Endothelial cell of umbilical vein (primary cell): ENCODE measurements around the gene HESX1.

ENCODE experiments used
- CTCF ChIP-seq, 2 donors: IDR thresholded peaks; 1 replicate in 1 of 2; 2 replicates in 1 of 2; pipeline ENCODE4 v1.5.1; 2011; ENCODE audit warnings: low read length in 2 of 2, mild to moderate bottlenecking in 2 of 2, moderate library complexity in 2 of 2, control low read depth in 1 of 2, inconsistent platforms in 1 of 2, low read depth in 1 of 2; ENCODE audit not compliant: insufficient read depth in 1 of 2; ENCODE audit errors: extremely low read depth in 1 of 2
- FOS ChIP-seq: IDR thresholded peaks from 2 replicates; pipeline ENCODE4 v1.6.1; 2011; ENCODE audit warnings: mild to moderate bottlenecking, low read length, moderate library complexity, borderline replicate concordance; ENCODE audit not compliant: insufficient read depth
- MAX ChIP-seq: IDR thresholded peaks from 2 replicates; pipeline ENCODE4 v1.6.1; 2011; ENCODE audit not compliant: insufficient read depth, insufficient read length
- POLR2A ChIP-seq: IDR thresholded peaks from 2 replicates; pipeline ENCODE4 v1.6.1; 2012; ENCODE audit warnings: low read depth, mild to moderate bottlenecking, control low read depth, low read length

GRCh38 chr3:57169108-57169507, 30.7 kb downstream of the HESX1 start:
- TF ChIP-seq CTCF (IDR thresholded peaks at IDR 0.05; ENCODE audit: extremely low read depth in 1 of 2, insufficient read depth in 1 of 2, low read depth in 1 of 2, low read length in 2 of 2) (no peak), FOS (no peak), POLR2A (no peak), MAX (no peak)
